ENCODE results near the gene PAK2. TPM values are rescaled to one million over a fixed set of nuclear protein-coding genes. Genes with fewer than 3 reads are reported as not detected.
A peak's percentile ranks its signal among the peaks of the same experiment; 100 is the strongest.

PAK2 gene
- total and polyA plus RNA-seq, 9 of the 15 experiments (the other 6 are each of a cell fraction or from before 2014, with no cell fraction given): 13.2 to 72.4 (median 35.7) TPM

- TF ChIP-seq ARID4B (CRISPR knock-in tag; IDR thresholded peaks at IDR 0.05) (peak; percentile 82), ZC3H8 (IDR thresholded peaks at IDR 0.05) (no peak), REST (IDR thresholded peaks at IDR 0.05; ENCODE audit: borderline replicate concordance) (no peak), REST (CRISPR knock-in tag; IDR thresholded peaks at IDR 0.05; ENCODE audit: low read depth) (no peak), SMAD4 (CRISPR knock-in tag; conservative IDR thresholded peaks at IDR 0.05) (peak; percentile 67), THAP7 (CRISPR knock-in tag; IDR thresholded peaks at IDR 0.05) (no peak), ZBTB2 (IDR thresholded peaks at IDR 0.05) (0 out of 2 replicates have a peak, but pooled peaks have one; percentile 17), BMI1 (IDR thresholded peaks at IDR 0.05; ENCODE audit: low read length) (no peak), NFE2 (IDR thresholded peaks at IDR 0.05; ENCODE audit: low read depth) (no peak), POLR2AphosphoS2 (IDR thresholded peaks at IDR 0.05; ENCODE audit: low read length) (no peak), DEAF1 (CRISPR knock-in tag; IDR thresholded peaks at IDR 0.05) (no peak)
Measured at GRCh38 chr3:196867507-196868296, 128.0 kb downstream of the PAK2 start, which contains the start of gene SENP5 (continued).
